Measurements from ENCODE around the gene ZNF664.

Gene ZNF664

GRCh38 chr12:124036657-124037109 is 63.7 kb downstream of the ZNF664 start:
- Mint-ChIP-seq H3K9me3 (no peaks in the 10 kb centered on the region), H3K27ac (peak overlapping the region; percentile 10 to 63 (median 24)), H3K4me3 (no peak overlapping the region), H3K4me1 (peaks cover 34% of the 10 kb centered on the region), H3K27me3 (ENCODE audit: low read depth) (no peaks in the 10 kb centered on the region), H3K36me3 (ENCODE audit: low read depth) (no peaks in the 10 kb centered on the region)
- peak; percentile 90 to 95 (median 94) for TF ChIP-seq CTCF (IDR thresholded peaks at IDR 0.05; ENCODE audit: unreplicated experiment in 3 of 3)

- H3K4me1 Mint-ChIP-seq, result peaks cover 34% of the 10 kb centered on the region
Observed at GRCh38 chr12:124037331-124037730, 64.3 kb downstream of the ZNF664 start.

GRCh38 chr12:124039276-124039675 is 66.3 kb downstream of the ZNF664 start:
- no peaks in the 10 kb centered on the region for H3K9me3 Mint-ChIP-seq
- no peak overlapping the region for H3K4me3 Mint-ChIP-seq
- peaks cover 42% of the 10 kb centered on the region for H3K4me1 Mint-ChIP-seq
- no peaks in the 10 kb centered on the region for H3K36me3 Mint-ChIP-seq (ENCODE audit: low read depth)
- no peaks in the 10 kb centered on the region for H3K27me3 Mint-ChIP-seq (ENCODE audit: low read depth)
- no peak overlapping the region for H3K27ac Mint-ChIP-seq
- no peak for TF ChIP-seq CTCF (IDR thresholded peaks at IDR 0.05; ENCODE audit: unreplicated experiment in 3 of 3)

More at GRCh38 chr12:124037331-124037730, 64.3 kb downstream of the ZNF664 start:
- Mint-ChIP-seq H3K36me3 (ENCODE audit: low read depth) (no peaks in the 10 kb centered on the region), H3K27ac (peak overlapping the region in 2 of 3 experiments; percentile 24 to 63), H3K9me3 (no peaks in the 10 kb centered on the region), H3K4me3 (no peak overlapping the region), H3K27me3 (ENCODE audit: low read depth) (no peaks in the 10 kb centered on the region)
- TF ChIP-seq CTCF (IDR thresholded peaks at IDR 0.05; ENCODE audit: unreplicated experiment in 3 of 3), result no peak

- Mint-ChIP-seq H3K36me3 (ENCODE audit: low read depth) (no peaks in the 10 kb centered on the region), H3K27me3 (ENCODE audit: low read depth) (no peaks in the 10 kb centered on the region), H3K4me3 (no peak overlapping the region), H3K27ac (no peak overlapping the region), H3K4me1 (peaks cover 40% of the 10 kb centered on the region), H3K9me3 (no peaks in the 10 kb centered on the region)
- no peak for TF ChIP-seq CTCF (IDR thresholded peaks at IDR 0.05; ENCODE audit: unreplicated experiment in 3 of 3)
Observed at GRCh38 chr12:124040291-124040690, 67.3 kb downstream of the ZNF664 start.

- H3K27ac Mint-ChIP-seq, result no peak overlapping the region
- H3K9me3 Mint-ChIP-seq, result no peaks in the 10 kb centered on the region
- TF ChIP-seq CTCF (IDR thresholded peaks at IDR 0.05; ENCODE audit: unreplicated experiment in 3 of 3), result no peak
- H3K4me3 Mint-ChIP-seq, result no peak overlapping the region
- H3K27me3 Mint-ChIP-seq (ENCODE audit: low read depth), result no peaks in the 10 kb centered on the region
- H3K4me1 Mint-ChIP-seq, result peaks cover 40% of the 10 kb centered on the region
- no peaks in the 10 kb centered on the region for H3K36me3 Mint-ChIP-seq (ENCODE audit: low read depth)
Observed at GRCh38 chr12:124040737-124041136, 67.7 kb downstream of the ZNF664 start.

GRCh38 chr12:124041907-124042306 is 68.9 kb downstream of the ZNF664 start:
- Mint-ChIP-seq H3K27me3 (ENCODE audit: low read depth) (no peaks in the 10 kb centered on the region), H3K9me3 (peaks cover 9% of the 10 kb centered on the region), H3K27ac (no peak overlapping the region), H3K36me3 (ENCODE audit: low read depth) (peaks cover 9% of the 10 kb centered on the region), H3K4me1 (peaks cover 41% of the 10 kb centered on the region), H3K4me3 (no peak overlapping the region)
- no peak for TF ChIP-seq CTCF (IDR thresholded peaks at IDR 0.05; ENCODE audit: unreplicated experiment in 3 of 3)

All from nephron (organoid).